Right lobe of liver (tissue), 6 donors: ENCODE data around the gene OR10G3. TPM values are rescaled to one million over a fixed set of nuclear protein-coding genes. Genes with fewer than 3 reads are reported as not detected.
"Not testable (repeated sequence)": the region's sequence is repeated elsewhere in the genome, so short reads cannot be mapped to it uniquely, and the experiment has no call there.

ENCODE experiments used
- ATAC-seq, 4 donors: fragments of 200-7000 bp; cut with Tn5 transposase; one replicate each; pipeline ENCODE4 v1.9.1; 2020; ENCODE audit warnings: mild to moderate bottlenecking in 4 of 4, moderate library complexity in 4 of 4
- DNase-seq, 3 donors: peaks; one replicate each; pipeline ENCODE4 v3.0.0-alpha.2; 2020
- H3K27ac ChIP-seq, 3 donors: fragments of 200-600 bp; one replicate each; pipeline ENCODE4 v1.8.0; 2022
- H3K27me3 ChIP-seq, 2 donors: fragments of 200-600 bp; one replicate each; pipeline ENCODE4 v1.8.0; 2022
- H3K36me3 ChIP-seq, 4 donors: fragments of 200-600 bp; sonication (generic) in 1 of 4; one replicate each; pipeline versions ENCODE4 v1.5.1 to v1.8.0; 2017 to 2022; ENCODE audit warnings: control low read depth in 1 of 4
- H3K4me1 ChIP-seq, 4 donors: fragments of 200-600 bp; sonication (generic) in 1 of 4; one replicate each; pipeline versions ENCODE4 v1.5.1 to v1.8.0; 2017 to 2022; ENCODE audit warnings: control low read depth in 1 of 4
- H3K4me3 ChIP-seq, 3 donors: fragments of 200-600 bp; one replicate each; pipeline ENCODE4 v1.8.0; 2022
- H3K9me3 ChIP-seq, 4 donors: fragments of 200-600 bp; sonication (generic) in 1 of 4; one replicate each; pipeline versions ENCODE4 v1.5.1 to v1.8.0; 2017 to 2022; ENCODE audit warnings: control low read depth in 1 of 4
- CTCF ChIP-seq, 4 donors: fragments of 200-600 bp in 3 of 4; fragments of 450-650 bp in 1 of 4; IDR thresholded peaks; one replicate each; pipeline versions ENCODE4 v1.5.1 to v1.8.0; 2016 to 2022; ENCODE audit warnings: antibody characterized with exemption in 4 of 4, mild to moderate bottlenecking in 2 of 4
- POLR2A ChIP-seq: fragments of 450-650 bp; IDR thresholded peaks from one replicate; pipeline ENCODE4 v1.6.1; 2017; ENCODE audit warnings: antibody characterized with exemption, mild to moderate bottlenecking
- WGBS: methylation state at CpG from one replicate; pipeline ENCODE4 v1.1.6; 2018; ENCODE audit warnings: low coverage, low lambda C conversion rate; ENCODE audit not compliant: insufficient coverage; ENCODE audit errors: missing lambda C conversion rate; 5-methylcytosine and 5-hydroxymethylcytosine counted together
- intact Hi-C, 2 donors: fragments of 100-400 bp; cut with DNase I; formaldehyde crosslinking; loops; one replicate each; pipeline versions ENCODE4 v1.11.2 to v1.14.1; 2022
- total RNA-seq, 6 experiments: library from RNA; depleted of rRNA in 2 of 6; stranded (reverse); fragments of >200 nt in 2 of 6; fragmentation: NEBNext Ultra II Directional in 3 of 6; extraction: Animal tissue kit (Norgen Biotek cat#: 25700) in 3 of 6; gene quantifications; one replicate each; pipeline versions ENCODE4 v1.1.0 to v1.2.4, GENCODE V29; 2016 to 2023
- donor health status: DM: no; HTN: yes; CAD: no.
- donor health status: DM: no; HTN: no; CAD: no.
- donor health status: DM: no; HTN: no; CAD: no.
- donor health status: DM: no; HTN: yes; CAD: no.
- donor health status: DM: no; HTN: yes; CAD: no.

OR10G3 gene
- total RNA-seq, 6 experiments from 2014 or later, result not detected

- Histone ChIP-seq H3K4me3 (no peak overlapping the region), H3K9me3 (no peaks in the 10 kb centered on the region), H3K27ac (no peak overlapping the region), H3K27me3 (no peaks in the 10 kb centered on the region), H3K4me1 (no peaks in the 10 kb centered on the region), H3K36me3 (no peaks in the 10 kb centered on the region)
- intact Hi-C loops, result no loop called here
- ATAC-seq (no peak), DNase-seq (no peak)
- WGBS, result 0% methylated on average over 1 of the region's 6 CpGs
- TF ChIP-seq CTCF (IDR thresholded peaks at IDR 0.05) (no peak), POLR2A (no peak)
Observed at GRCh38 chr14:21612324-21612723, 32.4 kb upstream of the OR10G3 start.

- H3K27me3 ChIP-seq, H3K4me1 ChIP-seq, H3K27ac ChIP-seq, H3K4me3 ChIP-seq, DNase-seq, H3K9me3 ChIP-seq, H3K36me3 ChIP-seq, ATAC-seq, intact Hi-C loops: not testable (repeated sequence)
- 61% methylated on average over 3 of the region's 8 CpGs for WGBS
Observed at GRCh38 chr14:21602181-21602580, 22.3 kb upstream of the OR10G3 start.

DNA sequence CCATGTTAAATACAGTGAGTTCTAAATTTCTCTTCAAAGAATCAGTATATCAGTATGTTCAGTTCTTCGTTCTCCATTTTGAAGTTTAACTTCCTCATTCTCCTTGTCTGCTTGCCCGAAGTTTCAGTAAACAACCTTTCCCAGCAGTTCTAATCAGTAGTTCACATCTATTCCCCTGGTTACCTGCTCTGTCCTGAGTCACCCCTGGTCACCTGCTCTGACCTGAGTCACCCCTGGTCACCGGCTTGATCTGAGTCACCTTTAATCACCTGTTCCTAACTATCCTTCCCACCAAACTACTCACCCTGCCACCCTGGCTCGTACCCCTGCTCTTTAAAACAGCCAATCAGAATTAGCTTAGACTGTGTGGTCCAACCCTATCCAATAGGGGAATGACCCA is 9.4 kb upstream of the OR10G3 start:
- Histone ChIP-seq H3K27me3 (no peaks in the 10 kb centered on the region), H3K36me3 (no peaks in the 10 kb centered on the region), H3K9me3 (no peaks in the 10 kb centered on the region), H3K4me3 (no peak overlapping the region), H3K4me1 (no peaks in the 10 kb centered on the region), H3K27ac (no peak overlapping the region)
- no peak for TF ChIP-seq POLR2A
- no peak for TF ChIP-seq CTCF (IDR thresholded peaks at IDR 0.05)
- no peak for ATAC-seq
- intact Hi-C loops, result no loop called here
- 58% methylated on average over 4 of the region's 4 CpGs for WGBS
- DNase-seq, result no peak

- no peak overlapping the region for H3K27ac ChIP-seq
- WGBS, result 77% methylated on average over 6 of the region's 6 CpGs
- H3K4me3 ChIP-seq, result no peak overlapping the region
- no peaks in the 10 kb centered on the region for H3K36me3 ChIP-seq
- H3K27me3 ChIP-seq, result no peaks in the 10 kb centered on the region
- no peak for DNase-seq
- TF ChIP-seq CTCF (IDR thresholded peaks at IDR 0.05) (no peak), POLR2A (no peak)
- no peaks in the 10 kb centered on the region for H3K4me1 ChIP-seq
- intact Hi-C loops, result no loop called here
- H3K9me3 ChIP-seq, result no peaks in the 10 kb centered on the region
- no peak for ATAC-seq
Observed at GRCh38 chr14:21575661-21576060, 4.2 kb downstream of the OR10G3 start.

- DNase-seq (no peak), ATAC-seq (no peak)
- Histone ChIP-seq H3K27me3 (no peaks in the 10 kb centered on the region), H3K4me3 (no peak overlapping the region), H3K9me3 (no peaks in the 10 kb centered on the region), H3K27ac (no peak overlapping the region), H3K4me1 (no peaks in the 10 kb centered on the region), H3K36me3 (no peaks in the 10 kb centered on the region)
- intact Hi-C loops, result no loop called here
- TF ChIP-seq POLR2A (no peak), CTCF (IDR thresholded peaks at IDR 0.05) (no peak)
Observed at GRCh38 chr14:21572604-21573003, 7.3 kb downstream of the OR10G3 start.
